Superior temporal gyrus (tissue), 1 donor: ENCODE results near the gene IGF2BP2.
"Not testable (repeated sequence)": the region's sequence is repeated elsewhere in the genome, so short reads cannot be mapped to it uniquely, and the experiment has no call there.

Experiments used
- DNase-seq: peaks from one replicate; pipeline ENCODE4 v3.0.0-alpha.2; 2016; ENCODE audit errors: extremely low spot score

IGF2BP2 gene

GRCh38 chr3:185712337-185712736 is 112.5 kb downstream of the IGF2BP2 start:
- no peak for DNase-seq

- no peak for DNase-seq
These were observed 113.5 kb downstream of the IGF2BP2 start for GRCh38 chr3:185711255-185711870.

GRCh38 chr3:185709251-185709955 is 115.4 kb downstream of the IGF2BP2 start:
- no peak for DNase-seq

- DNase-seq, result no peak
These were observed 116.5 kb downstream of the IGF2BP2 start for GRCh38 chr3:185708392-185708791.

GRCh38 chr3:185705498-185705897 is 119.3 kb downstream of the IGF2BP2 start:
- no peak for DNase-seq

GRCh38 chr3:185702262-185703225 is 122.3 kb downstream of the IGF2BP2 start:
- DNase-seq, result no peak

- DNase-seq, result no peak
These were observed 123.1 kb downstream of the IGF2BP2 start for GRCh38 chr3:185701611-185702261.

GRCh38 chr3:185699927-185700326 is 124.9 kb downstream of the IGF2BP2 start:
- DNase-seq, result no peak

- DNase-seq, result not testable (repeated sequence)
These were observed 127.6 kb downstream of the IGF2BP2 start for GRCh38 chr3:185697228-185697627.

GRCh38 chr3:185696039-185696438 is 128.8 kb downstream of the IGF2BP2 start:
- DNase-seq, result no peak

- no peak for DNase-seq
These were observed 130.7 kb downstream of the IGF2BP2 start for GRCh38 chr3:185693985-185694653.

GRCh38 chr3:185691622-185692021 is 133.2 kb downstream of the IGF2BP2 start:
- no peak for DNase-seq

- DNase-seq, result no peak
These were observed 137.5 kb downstream of the IGF2BP2 start for GRCh38 chr3:185687271-185687878.

- no peak for DNase-seq
These were observed 139.4 kb downstream of the IGF2BP2 start for GRCh38 chr3:185685231-185686035.

GRCh38 chr3:185680231-185680630 is 144.6 kb downstream of the IGF2BP2 start:
- DNase-seq, result no peak

GRCh38 chr3:185678027-185678426 is 146.8 kb downstream of the IGF2BP2 start:
- no peak for DNase-seq

- DNase-seq, result no peak
These were observed 147.6 kb downstream of the IGF2BP2 start for GRCh38 chr3:185677146-185677829.

GRCh38 chr3:185667574-185667973 is 157.3 kb downstream of the IGF2BP2 start:
- DNase-seq, result no peak

- DNase-seq, result no peak
These were observed 160.9 kb downstream of the IGF2BP2 start for GRCh38 chr3:185663929-185664328.
